HG03575 (cell line): ENCODE measurements around the gene IER5L.
"Not testable (repeated sequence)": the region's sequence is repeated elsewhere in the genome, so short reads cannot be mapped to it uniquely, and the experiment has no call there.

Experiments used
- ATAC-seq: cut with Tn5 transposase; IDR thresholded peaks from one replicate; pipeline ENCODE4 v1.9.1; 2021; ENCODE audit not compliant: unreplicated experiment, insufficient number of reproducible peaks, low FRiP score; ENCODE audit errors: extremely low read depth

IER5L gene

GRCh38 chr9:129206401-129206800 is 28.3 kb upstream of the IER5L start:
- ATAC-seq = no peak

- no peak for ATAC-seq
Measured at GRCh38 chr9:129204840-129205239, 26.8 kb upstream of the IER5L start.

- ATAC-seq = no peak
Measured at GRCh38 chr9:129203556-129203909, 25.5 kb upstream of the IER5L start.

GRCh38 chr9:129202613-129203555 is 24.8 kb upstream of the IER5L start:
- no peak for ATAC-seq

- ATAC-seq = no peak
Measured at GRCh38 chr9:129201866-129202265, 23.8 kb upstream of the IER5L start.

GRCh38 chr9:129201289-129201688 is 23.2 kb upstream of the IER5L start:
- ATAC-seq = no peak

- no peak for ATAC-seq
Measured at GRCh38 chr9:129200255-129200654, 22.2 kb upstream of the IER5L start.

GRCh38 chr9:129199044-129199435 is 21.0 kb upstream of the IER5L start:
- ATAC-seq = no peak

- no peak for ATAC-seq
Measured at GRCh38 chr9:129198319-129199043, 20.4 kb upstream of the IER5L start.

GRCh38 chr9:129197978-129198318 is 19.9 kb upstream of the IER5L start:
- no peak for ATAC-seq

- ATAC-seq = not testable (repeated sequence)
Measured at GRCh38 chr9:129197045-129197444, 19.0 kb upstream of the IER5L start.

GRCh38 chr9:129195606-129196005 is 17.5 kb upstream of the IER5L start:
- no peak for ATAC-seq

GRCh38 chr9:129194221-129194620 is 16.2 kb upstream of the IER5L start:
- no peak for ATAC-seq

GRCh38 chr9:129193655-129194054 is 15.6 kb upstream of the IER5L start:
- ATAC-seq = no peak

GRCh38 chr9:129191234-129191633 is 13.2 kb upstream of the IER5L start:
- no peak for ATAC-seq

- not testable (repeated sequence) for ATAC-seq
Measured at GRCh38 chr9:129189971-129190370, 11.9 kb upstream of the IER5L start.

GRCh38 chr9:129187042-129187441 is 9.0 kb upstream of the IER5L start:
- no peak for ATAC-seq

GRCh38 chr9:129185991-129186390 is 7.9 kb upstream of the IER5L start:
- no peak for ATAC-seq

GRCh38 chr9:129185402-129185801 is 7.3 kb upstream of the IER5L start:
- no peak for ATAC-seq

- ATAC-seq = no peak
Measured at GRCh38 chr9:129184596-129185122, 6.6 kb upstream of the IER5L start.
